Liver (tissue), 3 donors: ENCODE measurements around the gene GABRB1.

Experiments
- ATF3 ChIP-seq: IDR thresholded peaks from 2 replicates; pipeline ENCODE4 v1.6.1; 2016; ENCODE audit warnings: antibody characterized with exemption
- CTCF ChIP-seq: fragments of 150-350 bp; IDR thresholded peaks from 2 replicates; pipeline ENCODE4 v1.5.1; 2017; ENCODE audit warnings: improper control_type of control experiment, low read depth, low read length; ENCODE audit not compliant: missing input control
- MAX ChIP-seq: IDR thresholded peaks from 2 replicates; pipeline ENCODE4 v1.6.1; 2016; ENCODE audit warnings: antibody characterized with exemption
- SP1 ChIP-seq: IDR thresholded peaks from 2 replicates; pipeline ENCODE4 v1.6.1; 2018; ENCODE audit warnings: antibody characterized with exemption, mild to moderate bottlenecking
- donor health status: healthy.
- donor health status: healthy.

- TF ChIP-seq CTCF, result no peak
- no peak for TF ChIP-seq ATF3
- TF ChIP-seq SP1, result no peak
- no peak for TF ChIP-seq MAX
Observed at GRCh38 chr4:47095884-47096283, 64.5 kb downstream of the GABRB1 start.
